Measurements from ENCODE around the gene CDYL.

Gene CDYL

GRCh38 chr6:4776131-4776492 is at the start of gene CDYL:
CDYL (plus strand) TSS chr6:4776404; CDS start chr6:4776784, 380 bp downstream.
- DNase-seq (ENCODE audit: low read depth, low spot score): no peak

- no peak for DNase-seq (ENCODE audit: low read depth, low spot score)
Measured at GRCh38 chr6:4726645-4727044, 49.6 kb upstream of the CDYL start.

GRCh38 chr6:4727217-4727616 is 49.0 kb upstream of the CDYL start:
- no peak for DNase-seq (ENCODE audit: low read depth, low spot score)

GRCh38 chr6:4727671-4728435 is 48.4 kb upstream of the CDYL start:
- peak; percentile 36 for DNase-seq (ENCODE audit: low read depth, low spot score)

GRCh38 chr6:4728436-4728769 is 47.8 kb upstream of the CDYL start:
- no peak for DNase-seq (ENCODE audit: low read depth, low spot score)

GRCh38 chr6:4728926-4729325 is 47.3 kb upstream of the CDYL start:
- no peak for DNase-seq (ENCODE audit: low read depth, low spot score)

GRCh38 chr6:4731996-4732395 is 44.2 kb upstream of the CDYL start:
- DNase-seq (ENCODE audit: low read depth, low spot score): no peak

- DNase-seq (ENCODE audit: low read depth, low spot score): peak; percentile 93
Measured at GRCh38 chr6:4732691-4733315, 43.4 kb upstream of the CDYL start.

GRCh38 chr6:4736371-4736873 is 39.8 kb upstream of the CDYL start:
- peak; percentile 44 for DNase-seq (ENCODE audit: low read depth, low spot score)

- no peak for DNase-seq (ENCODE audit: low read depth, low spot score)
Measured at GRCh38 chr6:4740032-4740431, 36.2 kb upstream of the CDYL start.

- DNase-seq (ENCODE audit: low read depth, low spot score): peak; percentile 77
Measured at GRCh38 chr6:4743062-4743461, 33.1 kb upstream of the CDYL start.

GRCh38 chr6:4743926-4744325 is 32.3 kb upstream of the CDYL start:
- no peak for DNase-seq (ENCODE audit: low read depth, low spot score)

- DNase-seq (ENCODE audit: low read depth, low spot score): no peak
Measured at GRCh38 chr6:4747588-4747987, 28.6 kb upstream of the CDYL start.

- no peak for DNase-seq (ENCODE audit: low read depth, low spot score)
Measured at GRCh38 chr6:4751823-4752464, 24.3 kb upstream of the CDYL start.

GRCh38 chr6:4756247-4756646 is 20.0 kb upstream of the CDYL start:
- no peak for DNase-seq (ENCODE audit: low read depth, low spot score)

GRCh38 chr6:4759997-4760396 is 16.2 kb upstream of the CDYL start:
- no peak for DNase-seq (ENCODE audit: low read depth, low spot score)

- no peak for DNase-seq (ENCODE audit: low read depth, low spot score)
Measured at GRCh38 chr6:4760773-4761172, 15.4 kb upstream of the CDYL start.

GRCh38 chr6:4762294-4762693 is 13.9 kb upstream of the CDYL start:
- DNase-seq (ENCODE audit: low read depth, low spot score): no peak

- no peak for DNase-seq (ENCODE audit: low read depth, low spot score)
Measured at GRCh38 chr6:4763921-4764320, 12.3 kb upstream of the CDYL start.

- no peak for DNase-seq (ENCODE audit: low read depth, low spot score)
Measured at GRCh38 chr6:4768815-4769214, 7.4 kb upstream of the CDYL start.

GRCh38 chr6:4772750-4773149 is 3.5 kb upstream of the CDYL start:
- DNase-seq (ENCODE audit: low read depth, low spot score): peak; percentile 78

GRCh38 chr6:4773181-4773580 is 3.0 kb upstream of the CDYL start:
- no peak for DNase-seq (ENCODE audit: low read depth, low spot score)

- DNase-seq (ENCODE audit: low read depth, low spot score): peak; percentile 30
Measured at GRCh38 chr6:4774296-4774695, 1.9 kb upstream of the CDYL start.
